K562 (cell line): ENCODE results near the gene CAPN2. TPM values are rescaled to one million over a fixed set of nuclear protein-coding genes. Genes with fewer than 3 reads are reported as not detected.

ENCODE experiments used
- CC2D1A ChIP-seq: fragments of 450-650 bp; IDR thresholded peaks from 2 replicates; pipeline ENCODE4 v1.6.1; 2017; ENCODE audit warnings: mild to moderate bottlenecking
- FOXK2 ChIP-seq, 2 experiments: fragments of 450-650 bp; IDR thresholded peaks in 1 of 2; conservative IDR thresholded peaks in 1 of 2; 2 replicates each; pipeline ENCODE4 v1.6.1; 2016; ENCODE audit warnings: low read depth in 2 of 2, mild to moderate bottlenecking in 1 of 2
- FUS ChIP-seq: fragments of 200-400 bp; formaldehyde crosslinking; optimal IDR thresholded peaks from 2 replicates; pipeline ENCODE3; 2017; ENCODE audit warnings: low read depth, low read length
- HDAC1 ChIP-seq, 2 experiments: fragments of 450-650 bp; IDR thresholded peaks; 2 replicates each; pipeline ENCODE4 v1.6.1; 2016 to 2017; ENCODE audit warnings: inconsistent platforms in 1 of 2, mild to moderate bottlenecking in 1 of 2, moderate library complexity in 1 of 2
- MTA3 ChIP-seq: fragments of 450-650 bp; formaldehyde crosslinking; IDR thresholded peaks from 2 replicates; pipeline ENCODE4 v1.6.1; 2017; ENCODE audit warnings: mild to moderate bottlenecking, borderline replicate concordance
- MYC ChIP-seq, 2 experiments: fragments of 250-450 bp in 1 of 2; sonication (Bioruptor Pico) in 1 of 2; IDR thresholded peaks; 2 replicates each; pipeline versions ENCODE4 v1.5.1 to v1.6.1; 2012 to 2021; ENCODE audit warnings: low read depth in 2 of 2, borderline replicate concordance in 1 of 2, improper control_type of control experiment in 1 of 2, low read length in 1 of 2, mild to moderate bottlenecking in 1 of 2, moderate library complexity in 1 of 2
- SOX6 ChIP-seq: fragments of 450-650 bp; IDR thresholded peaks from 2 replicates; pipeline ENCODE4 v1.6.1; 2014; ENCODE audit warnings: mild to moderate bottlenecking
- SRSF9 ChIP-seq: fragments of 200-400 bp; formaldehyde crosslinking; IDR thresholded peaks from 2 replicates; pipeline ENCODE4 v1.6.1; 2017; ENCODE audit warnings: low read depth, low read length, borderline replicate concordance
- WHSC1 ChIP-seq: IDR thresholded peaks from one replicate; pipeline ENCODE4 v1.6.1; 2012; ENCODE audit warnings: low read length, control low read depth, inconsistent platforms
- ZFX ChIP-seq: sonication (generic); formaldehyde crosslinking; IDR thresholded peaks from 2 replicates; pipeline ENCODE4 v1.8.0; 2022; ENCODE audit warnings: mild to moderate bottlenecking, missing genetic modification reagents, moderate library complexity
- polyA plus RNA-seq, 8 experiments: library from polyadenylated mRNA; depleted of rRNA in 4 of 8; stranded (reverse) in 5 of 8; unstranded in 3 of 8; fragments of >200 nt; fragmentation: Nextera tagmentation in 2 of 8; fragmentation: Illumina TruSeq in 1 of 8; extraction: Ambion mirVana in 2 of 8; extraction: Trizol in 1 of 8; gene quantifications; 2 replicates each; pipeline versions ENCODE4 v1.2.1 to v1.2.3, GENCODE V29; 2011 to 2014; ENCODE audit warnings: inconsistent platforms in 1 of 8, missing spikeins in 1 of 8
- total RNA-seq, 7 experiments: library from RNA; depleted of rRNA in 6 of 7; stranded (reverse); fragments of >200 nt in 6 of 7; fragmentation: Illumina TruSeq in 2 of 7; extraction: Trizol in 2 of 7; gene quantifications; 2 replicates each; pipeline versions ENCODE4 v1.2.1 to v1.2.3, GENCODE V29; 2011 to 2021; ENCODE audit warnings: low replicate concordance in 1 of 7
- TF ChIP-seq, protein P1 (sequence below): sonication (generic); formaldehyde crosslinking; IDR thresholded peaks from 2 replicates; pipeline ENCODE4 v1.9.0; 2022; ENCODE audit warnings: mild to moderate bottlenecking, missing genetic modification reagents
- TF ChIP-seq, protein P2 (sequence below): fragments of 450-650 bp; IDR thresholded peaks from 2 replicates; pipeline ENCODE4 v1.6.1; 2017; ENCODE audit warnings: antibody characterized with exemption
- TF ChIP-seq, protein P3 (sequence below), 2 experiments: fragments of 450-650 bp in 1 of 2; sonication (generic) in 1 of 2; formaldehyde crosslinking in 1 of 2; IDR thresholded peaks in 1 of 2; conservative IDR thresholded peaks in 1 of 2; 2 replicates each; pipeline versions ENCODE4 v1.6.1 to v1.8.1; 2016 to 2023; ENCODE audit warnings: mild to moderate bottlenecking in 2 of 2, moderate library complexity in 2 of 2, inconsistent platforms in 1 of 2, missing genetic modification reagents in 1 of 2
- TF ChIP-seq, protein P4 (sequence below): sonication (generic); formaldehyde crosslinking; IDR thresholded peaks from 2 replicates; pipeline ENCODE4 v1.8.0; 2022; ENCODE audit warnings: mild to moderate bottlenecking, missing genetic modification reagents
- TF ChIP-seq, protein P5 (sequence below): fragments of 250-450 bp; sonication (Bioruptor Pico); IDR thresholded peaks from 2 replicates; pipeline ENCODE4 v1.4.0; 2020; ENCODE audit warnings: mild to moderate bottlenecking, moderate library complexity

Gene CAPN2
- total and polyA plus RNA-seq, 9 of the 15 experiments (the other 6 are each of a cell fraction or from before 2014, with no cell fraction given) = 24.6 to 157 (median 101) TPM

DNA sequence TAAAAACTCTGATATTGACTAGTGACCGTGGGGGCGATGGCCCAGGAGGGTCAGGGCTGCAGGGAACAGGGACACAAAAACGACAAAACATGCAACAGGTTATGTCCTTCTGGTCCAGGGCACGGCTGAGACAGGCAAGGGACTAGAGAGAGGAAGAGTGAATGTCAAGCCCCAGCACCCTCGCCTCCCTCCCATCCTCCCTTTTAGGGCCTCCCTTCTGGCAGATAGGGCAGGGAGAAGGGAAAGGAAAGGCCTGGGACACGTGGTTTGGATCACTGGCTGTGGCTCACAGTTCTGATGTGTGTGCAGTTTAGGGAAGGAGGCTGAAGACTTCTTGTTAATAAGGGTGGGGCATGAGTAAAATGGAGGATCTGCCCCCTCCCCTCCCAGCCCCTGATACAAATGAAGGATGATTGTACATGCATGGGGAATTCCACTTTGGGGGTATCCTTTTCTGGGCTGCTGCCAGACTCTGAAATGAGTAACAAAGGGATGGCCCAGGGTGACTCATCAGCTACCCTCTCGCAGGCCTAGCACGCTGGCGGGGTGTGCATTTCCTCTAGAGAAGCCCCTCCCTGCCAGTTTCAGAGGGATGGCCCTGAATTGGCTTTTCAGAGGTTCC is 14.2 kb downstream of the CAPN2 start (continued):
- TF ChIP-seq, protein P1, sequence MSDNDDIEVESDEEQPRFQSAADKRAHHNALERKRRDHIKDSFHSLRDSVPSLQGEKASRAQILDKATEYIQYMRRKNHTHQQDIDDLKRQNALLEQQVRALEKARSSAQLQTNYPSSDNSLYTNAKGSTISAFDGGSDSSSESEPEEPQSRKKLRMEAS (CRISPR knock-in tag) = peak; percentile 90
- TF ChIP-seq HDAC1 (IDR thresholded peaks at IDR 0.05) (peak in 1 of 2 experiments; percentile 85; a peak in 2 of 4 replicates), MTA3 (peak; percentile 34; the same call in 1 of the 2 replicates), CC2D1A (no peak), MYC (IDR thresholded peaks at IDR 0.05; ENCODE audit: low read depth, low read length) (peak; percentile 72), MYC (CRISPR knock-in tag; IDR thresholded peaks at IDR 0.05; ENCODE audit: borderline replicate concordance, low read depth) (0 out of 2 replicates have a peak, but pooled peaks have one; percentile 66), WHSC1 (no peak), FUS (no peak), ZFX (CRISPR knock-in tag) (no peak), FOXK2 (conservative IDR thresholded peaks at IDR 0.05 in 1 of 2, IDR thresholded peaks at IDR 0.05 in 1 of 2; ENCODE audit: low read depth in 2 of 2) (peak; percentile 22 to 35; a peak in 2 of 4 replicates), SRSF9 (no peak), SOX6 (peak; percentile 55)
- TF ChIP-seq, protein P2, sequence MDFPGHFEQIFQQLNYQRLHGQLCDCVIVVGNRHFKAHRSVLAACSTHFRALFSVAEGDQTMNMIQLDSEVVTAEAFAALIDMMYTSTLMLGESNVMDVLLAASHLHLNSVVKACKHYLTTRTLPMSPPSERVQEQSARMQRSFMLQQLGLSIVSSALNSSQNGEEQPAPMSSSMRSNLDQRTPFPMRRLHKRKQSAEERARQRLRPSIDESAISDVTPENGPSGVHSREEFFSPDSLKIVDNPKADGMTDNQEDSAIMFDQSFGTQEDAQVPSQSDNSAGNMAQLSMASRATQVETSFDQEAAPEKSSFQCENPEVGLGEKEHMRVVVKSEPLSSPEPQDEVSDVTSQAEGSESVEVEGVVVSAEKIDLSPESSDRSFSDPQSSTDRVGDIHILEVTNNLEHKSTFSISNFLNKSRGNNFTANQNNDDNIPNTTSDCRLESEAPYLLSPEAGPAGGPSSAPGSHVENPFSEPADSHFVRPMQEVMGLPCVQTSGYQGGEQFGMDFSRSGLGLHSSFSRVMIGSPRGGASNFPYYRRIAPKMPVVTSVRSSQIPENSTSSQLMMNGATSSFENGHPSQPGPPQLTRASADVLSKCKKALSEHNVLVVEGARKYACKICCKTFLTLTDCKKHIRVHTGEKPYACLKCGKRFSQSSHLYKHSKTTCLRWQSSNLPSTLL = no peak
- TF ChIP-seq, protein P3, sequence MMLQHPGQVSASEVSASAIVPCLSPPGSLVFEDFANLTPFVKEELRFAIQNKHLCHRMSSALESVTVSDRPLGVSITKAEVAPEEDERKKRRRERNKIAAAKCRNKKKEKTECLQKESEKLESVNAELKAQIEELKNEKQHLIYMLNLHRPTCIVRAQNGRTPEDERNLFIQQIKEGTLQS (IDR thresholded peaks at IDR 0.05) = peak; percentile 98
- TF ChIP-seq, protein P3 (CRISPR knock-in tag; conservative IDR thresholded peaks at IDR 0.05) = no peak
- TF ChIP-seq, protein P4, sequence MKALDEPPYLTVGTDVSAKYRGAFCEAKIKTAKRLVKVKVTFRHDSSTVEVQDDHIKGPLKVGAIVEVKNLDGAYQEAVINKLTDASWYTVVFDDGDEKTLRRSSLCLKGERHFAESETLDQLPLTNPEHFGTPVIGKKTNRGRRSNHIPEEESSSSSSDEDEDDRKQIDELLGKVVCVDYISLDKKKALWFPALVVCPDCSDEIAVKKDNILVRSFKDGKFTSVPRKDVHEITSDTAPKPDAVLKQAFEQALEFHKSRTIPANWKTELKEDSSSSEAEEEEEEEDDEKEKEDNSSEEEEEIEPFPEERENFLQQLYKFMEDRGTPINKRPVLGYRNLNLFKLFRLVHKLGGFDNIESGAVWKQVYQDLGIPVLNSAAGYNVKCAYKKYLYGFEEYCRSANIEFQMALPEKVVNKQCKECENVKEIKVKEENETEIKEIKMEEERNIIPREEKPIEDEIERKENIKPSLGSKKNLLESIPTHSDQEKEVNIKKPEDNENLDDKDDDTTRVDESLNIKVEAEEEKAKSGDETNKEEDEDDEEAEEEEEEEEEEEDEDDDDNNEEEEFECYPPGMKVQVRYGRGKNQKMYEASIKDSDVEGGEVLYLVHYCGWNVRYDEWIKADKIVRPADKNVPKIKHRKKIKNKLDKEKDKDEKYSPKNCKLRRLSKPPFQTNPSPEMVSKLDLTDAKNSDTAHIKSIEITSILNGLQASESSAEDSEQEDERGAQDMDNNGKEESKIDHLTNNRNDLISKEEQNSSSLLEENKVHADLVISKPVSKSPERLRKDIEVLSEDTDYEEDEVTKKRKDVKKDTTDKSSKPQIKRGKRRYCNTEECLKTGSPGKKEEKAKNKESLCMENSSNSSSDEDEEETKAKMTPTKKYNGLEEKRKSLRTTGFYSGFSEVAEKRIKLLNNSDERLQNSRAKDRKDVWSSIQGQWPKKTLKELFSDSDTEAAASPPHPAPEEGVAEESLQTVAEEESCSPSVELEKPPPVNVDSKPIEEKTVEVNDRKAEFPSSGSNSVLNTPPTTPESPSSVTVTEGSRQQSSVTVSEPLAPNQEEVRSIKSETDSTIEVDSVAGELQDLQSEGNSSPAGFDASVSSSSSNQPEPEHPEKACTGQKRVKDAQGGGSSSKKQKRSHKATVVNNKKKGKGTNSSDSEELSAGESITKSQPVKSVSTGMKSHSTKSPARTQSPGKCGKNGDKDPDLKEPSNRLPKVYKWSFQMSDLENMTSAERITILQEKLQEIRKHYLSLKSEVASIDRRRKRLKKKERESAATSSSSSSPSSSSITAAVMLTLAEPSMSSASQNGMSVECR (CRISPR knock-in tag) = peak; percentile 65; the same call in 1 of the 2 replicates
- TF ChIP-seq, protein P5, sequence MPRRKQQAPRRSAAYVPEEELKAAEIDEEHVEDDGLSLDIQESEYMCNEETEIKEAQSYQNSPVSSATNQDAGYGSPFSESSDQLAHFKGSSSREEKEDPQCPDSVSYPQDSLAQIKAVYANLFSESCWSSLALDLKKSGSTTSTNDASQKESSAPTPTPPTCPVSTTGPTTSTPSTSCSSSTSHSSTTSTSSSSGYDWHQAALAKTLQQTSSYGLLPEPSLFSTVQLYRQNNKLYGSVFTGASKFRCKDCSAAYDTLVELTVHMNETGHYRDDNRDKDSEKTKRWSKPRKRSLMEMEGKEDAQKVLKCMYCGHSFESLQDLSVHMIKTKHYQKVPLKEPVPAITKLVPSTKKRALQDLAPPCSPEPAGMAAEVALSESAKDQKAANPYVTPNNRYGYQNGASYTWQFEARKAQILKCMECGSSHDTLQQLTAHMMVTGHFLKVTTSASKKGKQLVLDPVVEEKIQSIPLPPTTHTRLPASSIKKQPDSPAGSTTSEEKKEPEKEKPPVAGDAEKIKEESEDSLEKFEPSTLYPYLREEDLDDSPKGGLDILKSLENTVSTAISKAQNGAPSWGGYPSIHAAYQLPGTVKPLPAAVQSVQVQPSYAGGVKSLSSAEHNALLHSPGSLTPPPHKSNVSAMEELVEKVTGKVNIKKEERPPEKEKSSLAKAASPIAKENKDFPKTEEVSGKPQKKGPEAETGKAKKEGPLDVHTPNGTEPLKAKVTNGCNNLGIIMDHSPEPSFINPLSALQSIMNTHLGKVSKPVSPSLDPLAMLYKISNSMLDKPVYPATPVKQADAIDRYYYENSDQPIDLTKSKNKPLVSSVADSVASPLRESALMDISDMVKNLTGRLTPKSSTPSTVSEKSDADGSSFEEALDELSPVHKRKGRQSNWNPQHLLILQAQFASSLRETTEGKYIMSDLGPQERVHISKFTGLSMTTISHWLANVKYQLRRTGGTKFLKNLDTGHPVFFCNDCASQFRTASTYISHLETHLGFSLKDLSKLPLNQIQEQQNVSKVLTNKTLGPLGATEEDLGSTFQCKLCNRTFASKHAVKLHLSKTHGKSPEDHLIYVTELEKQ (CRISPR knock-in tag) = no peak
